Peyer's patch (tissue), 4 donors: ENCODE results near the gene TRAF3IP3. TPM values are rescaled to one million over a fixed set of nuclear protein-coding genes. Genes with fewer than 3 reads are reported as not detected.

ENCODE experiments used
- DNase-seq, 3 donors: peaks; one replicate each; pipeline ENCODE4 v3.0.0-alpha.2; 2017 to 2019
- H3K27ac ChIP-seq, 4 donors: fragments of 200-600 bp; sonication (generic); one replicate each; pipeline ENCODE4 v1.5.1; 2016 to 2019
- H3K27me3 ChIP-seq, 2 donors: fragments of 200-600 bp; sonication (generic); one replicate each; pipeline ENCODE4 v1.5.1; 2019
- H3K36me3 ChIP-seq, 3 donors: fragments of 200-600 bp; sonication (generic); one replicate each; pipeline ENCODE4 v1.5.1; 2016 to 2019
- H3K4me1 ChIP-seq, 4 donors: fragments of 200-600 bp; sonication (generic); one replicate each; pipeline ENCODE4 v1.5.1; 2016 to 2019
- H3K4me3 ChIP-seq, 4 donors: fragments of 200-600 bp; sonication (generic); 1 replicate in 3 of 4; 2 replicates in 1 of 4; pipeline ENCODE4 v1.5.1; 2016 to 2019; ENCODE audit warnings: mild to moderate bottlenecking in 1 of 4
- H3K9me3 ChIP-seq, 4 donors: fragments of 200-600 bp; sonication (generic); one replicate each; pipeline ENCODE4 v1.5.1; 2016 to 2019; ENCODE audit warnings: mild to moderate bottlenecking in 1 of 4
- CTCF ChIP-seq, 6 experiments: fragments of 450-650 bp in 4 of 6; fragments of 200-600 bp in 2 of 6; sonication (generic) in 1 of 6; IDR thresholded peaks; one replicate each; pipeline ENCODE4 v1.5.1; 2017 to 2019; ENCODE audit warnings: antibody characterized with exemption in 6 of 6, mild to moderate bottlenecking in 3 of 6, moderate library complexity in 1 of 6
- POLR2A ChIP-seq, 2 donors: fragments of 450-650 bp; IDR thresholded peaks; one replicate each; pipeline ENCODE4 v1.5.1; 2017; ENCODE audit warnings: antibody characterized with exemption in 2 of 2, mild to moderate bottlenecking in 2 of 2, moderate library complexity in 2 of 2
- total RNA-seq, 4 donors: library from RNA; depleted of rRNA; stranded (reverse); fragments of >200 nt; gene quantifications; one replicate each; pipeline ENCODE4 v1.1.0, GENCODE V29; 2016

Gene TRAF3IP3
- total RNA-seq, 4 donors from 2014 or later, result 7.4 to 102 (median 10.8) TPM

GRCh38 chr1:209823143-209824041 lies 67.5 kb downstream of the TRAF3IP3 start:
- H3K9me3 ChIP-seq, result no peaks in the 10 kb centered on the region
- H3K4me3 ChIP-seq, result no peak overlapping the region
- no peak for DNase-seq
- no peaks in the 10 kb centered on the region for H3K36me3 ChIP-seq
- H3K27ac ChIP-seq, result no peak overlapping the region
- H3K27me3 ChIP-seq, result no peaks in the 10 kb centered on the region
- TF ChIP-seq POLR2A (IDR thresholded peaks at IDR 0.05), result no peak
- peak; percentile 68 to 76 (median 70) for TF ChIP-seq CTCF (IDR thresholded peaks at IDR 0.05)
- H3K4me1 ChIP-seq, result peaks cover 0 to 6% (median 0%) of the 10 kb centered on the region in 4 donors

GRCh38 chr1:209825591-209826434 lies 70.0 kb downstream of the TRAF3IP3 start:
- peak overlapping the region in 2 of 4 donors; percentile 5 to 12 for H3K27ac ChIP-seq
- no peak overlapping the region for H3K4me3 ChIP-seq
- H3K27me3 ChIP-seq, result no peaks in the 10 kb centered on the region
- no peaks in the 10 kb centered on the region for H3K9me3 ChIP-seq
- TF ChIP-seq POLR2A (IDR thresholded peaks at IDR 0.05), result no peak
- TF ChIP-seq CTCF (IDR thresholded peaks at IDR 0.05), result no peak
- peaks cover 0 to 2% (median 0%) of the 10 kb centered on the region in 3 donors for H3K36me3 ChIP-seq
- H3K4me1 ChIP-seq, result peaks cover 0 to 12% (median 0%) of the 10 kb centered on the region in 4 donors
- DNase-seq, result no peak

GRCh38 chr1:209827384-209828262 lies 71.8 kb downstream of the TRAF3IP3 start, which contains the start of gene UTP25:
Gene UTP25 (plus strand): TSS chr1:209827972. CDS start chr1:209828064, 92 bp downstream.
- Histone ChIP-seq H3K9me3 (no peaks in the 10 kb centered on the region), H3K36me3 (peaks cover 0 to 20% (median 0%) of the 10 kb centered on the region in 3 donors), H3K27ac (peak within 1 kb of the TSS; percentile 61 to 81 (median 73)), H3K27me3 (no peaks in the 10 kb centered on the region), H3K4me3 (peak within 1 kb of the TSS; percentile 79 to 87 (median 83)), H3K4me1 (peaks cover 0 to 12% (median 0%) of the 10 kb centered on the region in 4 donors)
- peak; percentile 68 to 88 (median 75) for TF ChIP-seq CTCF (IDR thresholded peaks at IDR 0.05)
- TF ChIP-seq POLR2A (IDR thresholded peaks at IDR 0.05), result peak in 1 of 2 donors; percentile 74
- DNase-seq, result peak; percentile 90 to 98 (median 93)

GRCh38 chr1:209829716-209830115 lies 73.9 kb downstream of the TRAF3IP3 start:
- no peak for TF ChIP-seq CTCF (IDR thresholded peaks at IDR 0.05)
- no peak for TF ChIP-seq POLR2A (IDR thresholded peaks at IDR 0.05)
- no peak overlapping the region for H3K4me3 ChIP-seq
- H3K27ac ChIP-seq, result no peak overlapping the region
- H3K36me3 ChIP-seq, result peaks cover 0 to 41% (median 0%) of the 10 kb centered on the region in 3 donors
- H3K4me1 ChIP-seq, result peaks cover 0 to 12% (median 0%) of the 10 kb centered on the region in 4 donors
- no peaks in the 10 kb centered on the region for H3K9me3 ChIP-seq
- no peak for DNase-seq
- H3K27me3 ChIP-seq, result no peaks in the 10 kb centered on the region
